OCI-LY1 (cell line): Measurements from ENCODE around the gene MAN1B1.

ENCODE experiments used
- EZH2 ChIP-seq: fragments of 200-600 bp; sonication (generic), shearing (Covaris generic); IDR thresholded peaks from 2 replicates; pipeline ENCODE4 v1.8.0; 2017; ENCODE audit warnings: borderline replicate concordance, mixed run types, mild to moderate bottlenecking, antibody characterized with exemption, low read length, moderate library complexity, mixed read lengths
- TF ChIP-seq, protein P1 (sequence below): fragments of 200-600 bp; sonication (generic), shearing (Covaris generic); IDR thresholded peaks from 2 replicates; pipeline ENCODE4 v1.5.1; 2017; ENCODE audit warnings: mild to moderate bottlenecking, antibody characterized with exemption, low read length, moderate library complexity, mixed read lengths

DNA sequence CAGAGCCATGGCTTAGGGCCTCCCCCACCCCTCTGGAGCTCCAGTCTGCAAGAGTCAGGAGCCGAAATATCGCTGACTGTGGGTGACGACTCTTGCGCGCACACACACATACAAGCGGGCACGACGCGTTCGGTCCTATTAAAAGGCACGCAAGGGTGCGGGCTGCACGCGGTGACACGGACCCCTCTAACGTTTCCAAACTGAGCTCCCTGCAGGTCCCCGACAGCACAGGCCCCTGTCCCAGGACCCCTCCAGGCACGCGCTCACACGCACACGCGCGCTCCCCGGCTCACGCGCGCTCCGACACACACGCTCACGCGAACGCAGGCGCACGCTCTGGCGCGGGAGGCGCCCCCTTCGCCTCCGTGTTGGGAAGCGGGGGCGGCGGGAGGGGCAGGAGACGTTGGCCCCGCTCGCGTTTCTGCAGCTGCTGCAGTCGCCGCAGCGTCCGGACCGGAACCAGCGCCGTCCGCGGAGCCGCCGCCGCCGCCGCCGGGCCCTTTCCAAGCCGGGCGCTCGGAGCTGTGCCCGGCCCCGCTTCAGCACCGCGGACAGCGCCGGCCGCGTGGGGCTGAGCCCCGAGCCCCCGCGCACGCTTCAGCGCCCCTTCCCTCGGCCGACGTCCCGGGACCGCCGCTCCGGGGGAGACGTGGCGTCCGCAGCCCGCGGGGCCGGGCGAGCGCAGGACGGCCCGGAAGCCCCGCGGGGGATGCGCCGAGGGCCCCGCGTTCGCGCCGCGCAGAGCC is 52.1 kb downstream of the MAN1B1 start, which contains the start of gene GRIN1:
- no peak for TF ChIP-seq EZH2
- TF ChIP-seq, protein P1, sequence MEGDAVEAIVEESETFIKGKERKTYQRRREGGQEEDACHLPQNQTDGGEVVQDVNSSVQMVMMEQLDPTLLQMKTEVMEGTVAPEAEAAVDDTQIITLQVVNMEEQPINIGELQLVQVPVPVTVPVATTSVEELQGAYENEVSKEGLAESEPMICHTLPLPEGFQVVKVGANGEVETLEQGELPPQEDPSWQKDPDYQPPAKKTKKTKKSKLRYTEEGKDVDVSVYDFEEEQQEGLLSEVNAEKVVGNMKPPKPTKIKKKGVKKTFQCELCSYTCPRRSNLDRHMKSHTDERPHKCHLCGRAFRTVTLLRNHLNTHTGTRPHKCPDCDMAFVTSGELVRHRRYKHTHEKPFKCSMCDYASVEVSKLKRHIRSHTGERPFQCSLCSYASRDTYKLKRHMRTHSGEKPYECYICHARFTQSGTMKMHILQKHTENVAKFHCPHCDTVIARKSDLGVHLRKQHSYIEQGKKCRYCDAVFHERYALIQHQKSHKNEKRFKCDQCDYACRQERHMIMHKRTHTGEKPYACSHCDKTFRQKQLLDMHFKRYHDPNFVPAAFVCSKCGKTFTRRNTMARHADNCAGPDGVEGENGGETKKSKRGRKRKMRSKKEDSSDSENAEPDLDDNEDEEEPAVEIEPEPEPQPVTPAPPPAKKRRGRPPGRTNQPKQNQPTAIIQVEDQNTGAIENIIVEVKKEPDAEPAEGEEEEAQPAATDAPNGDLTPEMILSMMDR = no peak
